HG02885 (cell line): ENCODE results near the gene TTC34.
"Not testable (repeated sequence)": the region's sequence is repeated elsewhere in the genome, so short reads cannot be mapped to it uniquely, and the experiment has no call there.

ENCODE experiments used
- ATAC-seq: cut with Tn5 transposase; IDR thresholded peaks from one replicate; pipeline ENCODE4 v1.9.1; 2021; ENCODE audit warnings: mild to moderate bottlenecking; ENCODE audit not compliant: unreplicated experiment, poor library complexity

TTC34 gene

GRCh38 chr1:2686091-2686863 lies 115.2 kb downstream of the TTC34 start:
- not testable (repeated sequence) for ATAC-seq

GRCh38 chr1:2685671-2686070 lies 115.8 kb downstream of the TTC34 start:
- ATAC-seq: not testable (repeated sequence)

- not testable (repeated sequence) for ATAC-seq
These were observed 116.6 kb downstream of the TTC34 start for GRCh38 chr1:2684878-2685277.

GRCh38 chr1:2684000-2684399 lies 117.5 kb downstream of the TTC34 start:
- ATAC-seq: not testable (repeated sequence)

- not testable (repeated sequence) for ATAC-seq
These were observed 118.2 kb downstream of the TTC34 start for GRCh38 chr1:2683321-2683741.

GRCh38 chr1:2682879-2683278 lies 118.6 kb downstream of the TTC34 start:
- not testable (repeated sequence) for ATAC-seq

GRCh38 chr1:2676726-2677125 lies 124.8 kb downstream of the TTC34 start:
- ATAC-seq: not testable (repeated sequence)

GRCh38 chr1:2671656-2672055 lies 129.8 kb downstream of the TTC34 start:
- ATAC-seq: not testable (repeated sequence)

- ATAC-seq: not testable (repeated sequence)
These were observed 141.7 kb downstream of the TTC34 start for GRCh38 chr1:2659806-2660205.

- ATAC-seq: not testable (repeated sequence)
These were observed 143.6 kb downstream of the TTC34 start for GRCh38 chr1:2657909-2658308.

- not testable (repeated sequence) for ATAC-seq
These were observed 144.4 kb downstream of the TTC34 start for GRCh38 chr1:2657124-2657523.

- ATAC-seq: not testable (repeated sequence)
These were observed 145.7 kb downstream of the TTC34 start for GRCh38 chr1:2655598-2656434.

GRCh38 chr1:2654443-2654948 lies 147.0 kb downstream of the TTC34 start:
- not testable (repeated sequence) for ATAC-seq

- not testable (repeated sequence) for ATAC-seq
These were observed 147.6 kb downstream of the TTC34 start for GRCh38 chr1:2653741-2654442.

GRCh38 chr1:2652926-2653571 lies 148.4 kb downstream of the TTC34 start:
- ATAC-seq: not testable (repeated sequence)

GRCh38 chr1:2652152-2652925 lies 149.2 kb downstream of the TTC34 start:
- ATAC-seq: not testable (repeated sequence)

GRCh38 chr1:2650967-2651645 lies 150.4 kb downstream of the TTC34 start:
- ATAC-seq: no peak

- no peak for ATAC-seq
These were observed 154.7 kb downstream of the TTC34 start for GRCh38 chr1:2646837-2647236.

GRCh38 chr1:2645776-2646175 lies 155.7 kb downstream of the TTC34 start:
- no peak for ATAC-seq
